DMS79 (cell line): ENCODE measurements around the gene BTBD7.
"Not testable (repeated sequence)": the region's sequence is repeated elsewhere in the genome, so short reads cannot be mapped to it uniquely, and the experiment has no call there.

Source experiments
- DNase-seq: peaks from one replicate; lab custom pipeline; 2025; lab: John Stamatoyannopoulos, UW

BTBD7 gene

DNA sequence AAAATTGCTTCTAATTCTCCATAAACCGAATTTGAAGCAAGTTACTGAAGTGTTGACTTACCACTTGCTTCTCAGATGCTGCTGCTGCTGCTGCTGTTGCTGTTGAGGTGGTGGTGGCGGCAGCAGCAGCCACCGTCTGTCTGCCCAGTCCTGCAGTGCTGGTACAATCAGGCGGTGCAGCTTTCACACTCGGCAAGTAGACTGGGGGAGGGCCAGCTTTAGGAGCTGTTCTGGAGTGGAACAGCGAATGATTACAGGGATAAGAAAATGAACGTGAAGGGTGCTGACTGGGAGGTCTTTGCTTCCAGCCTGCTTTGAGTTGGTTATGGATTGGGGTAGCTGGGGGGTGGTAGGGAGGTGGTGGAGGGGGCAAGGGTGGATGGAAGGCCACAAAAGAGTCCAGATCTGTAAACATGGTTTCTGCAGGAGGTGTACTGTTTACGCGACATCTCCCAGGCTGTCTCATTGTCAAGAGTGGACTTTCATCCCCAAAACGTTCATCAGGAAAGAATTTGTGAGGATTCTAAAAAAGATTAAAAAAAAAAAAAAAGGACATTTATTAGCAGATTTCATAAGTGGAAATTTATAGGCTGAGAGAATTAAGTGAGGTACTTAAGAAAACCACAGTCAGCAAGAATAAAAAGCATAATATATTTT lies 86.9 kb downstream of the BTBD7 start:
- DNase-seq = peak; percentile 82

DNA sequence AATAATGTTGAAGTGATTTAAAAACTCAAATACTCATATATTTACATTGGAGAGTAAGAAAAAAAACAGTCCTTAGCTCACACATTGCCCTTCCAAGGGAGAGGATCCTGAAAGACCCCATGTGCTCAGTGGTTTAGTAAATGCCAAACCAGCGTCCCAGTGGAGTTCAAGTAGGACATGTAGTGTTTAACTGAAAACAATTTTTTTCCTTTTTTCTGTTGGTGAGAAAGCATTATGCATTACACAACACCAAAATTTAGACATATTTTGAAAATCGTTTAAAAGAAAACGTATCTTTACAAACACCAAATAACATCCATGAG lies 92.2 kb downstream of the BTBD7 start:
- no peak for DNase-seq

DNA sequence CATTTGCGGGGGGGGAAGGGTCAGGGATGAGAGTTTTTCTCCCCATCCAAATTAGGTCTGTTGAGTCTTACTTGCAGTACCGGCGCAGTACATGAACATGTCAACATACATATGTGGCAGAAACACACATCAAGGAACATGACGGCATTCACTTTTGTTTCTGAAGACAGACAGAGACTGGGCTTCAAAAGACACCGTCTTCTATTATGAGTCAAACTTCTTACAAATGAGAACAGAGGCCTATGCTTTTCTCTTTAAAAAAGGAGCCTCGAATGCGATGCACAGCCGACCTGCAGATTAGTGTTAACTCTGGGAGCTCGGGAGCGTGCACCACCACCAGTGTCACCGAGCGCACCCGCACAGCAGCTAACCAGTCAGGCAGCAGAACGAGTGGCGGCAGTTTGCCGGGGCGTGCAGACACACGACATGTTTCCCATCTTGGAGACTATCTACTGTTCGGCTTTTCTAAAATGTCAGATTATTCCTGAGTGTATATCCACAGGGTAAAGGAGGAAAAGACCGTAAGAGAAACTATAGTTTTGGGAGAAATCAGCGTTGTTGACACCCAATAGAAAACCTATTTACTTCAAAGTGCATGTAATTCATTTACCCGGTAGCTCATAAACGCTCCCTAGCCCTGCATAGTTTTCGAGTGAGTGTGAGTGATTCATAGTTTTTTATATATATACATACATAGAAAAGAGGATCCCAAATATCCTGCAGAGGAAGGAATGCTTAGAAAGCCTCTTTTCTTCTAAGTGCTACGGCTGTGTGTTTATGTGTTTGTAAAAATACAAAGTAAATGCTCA lies 92.8 kb downstream of the BTBD7 start:
- DNase-seq = no peak

DNA sequence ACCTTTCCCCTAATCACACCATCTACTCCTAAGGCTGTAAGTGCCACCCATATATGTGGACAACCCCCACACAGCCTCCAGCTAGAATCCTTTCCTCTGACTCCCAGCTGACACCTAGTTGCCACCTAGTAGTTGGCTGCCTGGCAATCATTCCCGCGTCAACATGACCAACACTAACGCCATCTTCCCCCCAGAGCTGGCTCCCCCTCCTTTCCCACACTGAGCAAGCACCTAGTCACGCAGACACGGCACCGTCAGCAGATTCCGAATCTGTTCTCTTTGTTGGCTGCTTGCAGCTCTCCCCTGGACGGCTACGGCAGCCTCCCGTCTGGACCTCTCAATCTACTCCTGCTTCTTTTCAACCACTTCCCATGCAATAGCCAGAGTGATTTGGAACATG lies 98.0 kb downstream of the BTBD7 start:
- no peak for DNase-seq

DNA sequence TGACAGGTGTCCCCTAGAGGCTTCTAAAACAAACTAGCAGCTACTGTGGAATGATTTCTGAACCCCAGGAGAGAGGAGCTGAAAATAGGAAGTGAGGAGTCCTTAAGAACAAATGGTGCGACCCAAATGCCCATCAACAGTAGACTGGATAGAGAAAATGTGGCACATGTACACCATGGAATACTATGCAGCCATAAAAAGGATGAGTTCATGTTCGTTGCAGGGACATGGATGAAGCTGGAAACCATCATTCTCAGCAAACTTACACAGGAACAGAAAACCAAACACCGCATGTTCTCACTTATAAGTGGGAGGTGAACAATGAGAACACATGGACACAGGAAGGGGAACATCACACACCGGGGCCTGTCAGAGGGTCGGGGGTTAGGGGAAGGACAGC lies 99.8 kb downstream of the BTBD7 start:
- DNase-seq = not testable (repeated sequence)

DNA sequence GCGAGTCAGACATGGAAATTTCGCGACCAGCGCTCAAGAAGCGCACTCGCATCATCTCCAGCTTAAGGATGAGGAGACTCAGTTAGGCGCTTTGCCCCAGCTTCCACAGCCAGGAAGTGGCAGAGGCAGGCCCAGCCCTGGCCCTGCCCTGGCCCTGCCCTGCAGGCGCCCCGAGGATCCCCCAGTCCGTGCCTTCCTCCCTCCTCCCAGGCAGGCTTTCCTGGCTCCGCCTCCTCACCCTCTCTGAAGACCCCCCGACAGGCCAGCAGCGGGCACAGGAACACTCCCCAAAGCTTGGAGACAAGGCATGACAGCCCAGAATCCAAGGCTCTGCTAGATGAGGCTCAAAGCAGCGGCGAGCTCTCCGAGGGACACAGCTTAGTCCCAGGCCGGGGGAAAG lies 100.7 kb downstream of the BTBD7 start:
- no peak for DNase-seq

DNA sequence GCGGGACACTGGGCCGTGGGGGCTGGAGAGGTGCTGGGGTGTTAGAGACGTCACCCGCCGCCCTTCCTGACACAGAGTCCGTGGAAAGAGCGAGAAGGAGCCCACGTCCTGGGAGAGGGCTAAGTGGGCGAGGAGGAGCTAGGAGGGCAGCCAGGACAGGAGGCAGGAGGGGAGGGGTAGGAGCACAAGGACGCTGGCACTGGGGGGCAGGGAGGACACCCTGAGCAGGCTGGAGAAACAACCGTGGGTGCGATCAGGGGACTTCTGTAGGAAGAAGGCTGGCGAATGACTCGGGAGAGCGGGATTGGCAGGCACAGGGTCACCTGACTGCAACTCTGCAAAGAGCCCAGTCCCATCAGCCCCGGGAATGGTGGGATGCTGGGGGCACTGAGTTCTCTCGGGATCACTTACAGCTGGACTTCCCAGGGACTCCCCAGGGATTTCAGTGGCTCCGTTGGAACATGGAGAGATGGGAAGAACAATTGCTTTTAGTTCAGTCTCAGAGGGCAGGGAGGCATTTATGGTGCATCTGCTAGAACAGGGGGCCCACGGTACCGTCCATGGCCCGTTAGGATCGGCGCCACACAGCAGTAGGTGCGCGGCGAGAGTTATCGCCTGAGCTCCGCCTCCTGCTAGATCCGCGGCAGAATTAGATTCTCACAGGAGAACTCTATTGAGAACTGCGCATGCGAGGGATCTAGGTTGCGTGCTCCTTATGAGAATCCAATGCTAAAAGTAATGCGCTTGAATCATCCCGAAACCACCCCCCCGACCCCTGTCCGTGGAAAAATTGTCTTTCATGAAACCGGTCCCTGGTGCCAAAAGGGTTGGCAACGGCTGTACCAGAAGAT lies 101.5 kb downstream of the BTBD7 start:
- DNase-seq = peak; percentile 56

DNA sequence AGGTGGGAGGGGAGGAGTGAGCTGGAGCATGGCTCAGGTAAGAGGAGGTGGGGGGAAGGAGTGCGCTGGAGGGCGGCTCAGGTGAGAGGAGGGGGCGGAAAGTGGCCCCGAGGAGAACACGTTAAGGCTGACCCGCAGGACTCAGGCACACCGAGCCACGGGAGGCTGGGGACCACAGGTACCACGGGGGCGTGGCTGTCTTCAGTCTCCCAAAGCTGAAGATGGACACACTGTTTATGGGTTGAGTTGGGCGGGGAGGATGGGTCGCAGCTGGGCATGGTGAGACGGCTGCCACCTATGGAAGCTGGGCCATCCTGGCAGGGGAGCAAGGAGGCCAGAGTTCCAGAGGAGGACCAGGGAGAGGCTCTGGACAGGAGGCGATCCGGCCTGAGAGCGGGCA lies 102.3 kb downstream of the BTBD7 start:
- DNase-seq = no peak

DNA sequence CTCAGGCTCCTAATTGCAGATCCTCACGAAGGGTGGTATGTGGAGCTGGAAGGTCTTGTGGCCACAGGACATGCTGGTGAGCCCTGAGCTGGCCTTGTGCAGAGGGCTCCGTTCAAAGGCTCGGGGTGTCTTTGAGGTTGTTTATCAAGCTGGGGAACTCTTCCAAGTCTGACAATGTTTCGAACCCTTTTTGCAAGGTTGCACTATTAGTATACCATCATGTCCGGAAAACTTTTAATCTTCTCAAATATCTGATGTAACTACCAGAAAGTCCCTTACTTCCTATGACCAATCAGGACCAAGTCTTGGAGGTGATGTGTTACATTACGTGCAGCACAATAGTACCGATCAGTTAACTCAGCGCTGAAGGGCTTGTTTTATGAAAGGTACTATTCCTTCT lies 104.3 kb downstream of the BTBD7 start:
- DNase-seq = no peak

DNA sequence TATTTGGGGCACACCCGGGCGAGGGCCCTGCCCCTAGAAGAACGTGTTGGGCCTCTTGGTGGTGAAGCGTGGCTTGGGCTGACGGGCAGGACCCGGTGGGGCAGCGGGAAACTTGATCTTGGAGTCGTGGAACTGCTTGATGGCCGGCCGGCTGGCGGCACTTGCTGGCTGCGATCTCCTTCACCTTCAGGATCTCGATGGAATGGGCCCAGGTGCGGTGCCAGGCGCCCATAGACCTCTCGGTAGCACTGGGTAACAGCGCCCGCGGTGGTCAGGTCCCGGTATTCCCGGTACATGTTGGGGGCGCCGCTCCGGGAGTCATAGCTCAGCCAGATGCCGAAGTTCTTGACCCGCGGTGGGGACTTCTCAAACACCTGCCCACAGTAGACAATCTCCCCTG lies 109.3 kb downstream of the BTBD7 start:
- DNase-seq = no peak

DNA sequence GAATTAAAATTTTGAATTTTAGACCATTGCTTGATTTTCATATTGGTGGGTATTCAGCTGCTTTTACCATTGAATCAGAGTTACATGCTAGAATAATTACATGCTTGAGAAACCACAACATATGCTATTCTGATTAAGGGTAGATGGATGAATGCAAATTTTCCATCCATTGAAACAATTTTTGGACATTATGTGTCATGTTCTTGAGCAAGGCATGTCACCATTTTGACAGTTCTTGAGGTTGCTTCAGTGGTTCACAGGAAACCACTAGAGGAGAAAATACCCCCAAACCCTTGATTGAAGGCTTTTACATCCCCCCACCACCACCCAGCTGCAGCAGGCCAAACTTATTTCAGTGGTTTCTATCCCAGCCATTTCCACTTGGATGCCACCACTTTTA lies 112.3 kb downstream of the BTBD7 start:
- no peak for DNase-seq

DNA sequence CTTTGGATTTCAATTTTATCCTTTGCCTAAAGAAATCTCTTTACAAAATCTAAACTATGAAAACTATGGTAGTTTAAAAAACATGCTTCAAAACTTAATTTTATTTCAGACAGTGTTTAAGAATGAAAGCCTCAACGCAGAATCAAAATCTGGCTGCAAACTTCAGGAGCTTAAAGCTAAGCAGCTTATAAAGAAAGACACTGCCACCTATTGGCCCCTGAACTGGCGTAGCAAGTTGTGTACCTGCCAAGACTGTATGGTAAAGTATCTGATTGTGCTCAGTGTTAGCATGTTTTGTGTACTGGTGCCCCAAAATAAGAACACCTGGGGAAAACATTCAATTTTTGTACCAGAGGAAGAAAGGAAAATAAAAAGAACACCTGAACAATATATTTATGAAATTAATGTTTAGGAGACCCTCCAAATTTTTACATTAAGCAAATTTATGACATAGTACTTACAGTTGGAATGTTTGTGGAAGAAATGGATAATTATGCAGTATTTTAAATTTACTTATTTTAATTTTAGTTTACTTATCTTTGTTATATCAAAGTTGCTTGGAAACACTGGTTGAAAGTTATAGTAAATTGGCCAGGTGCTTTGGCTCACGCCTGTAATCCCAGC lies 113.6 kb downstream of the BTBD7 start:
- peak; percentile 36 for DNase-seq

DNA sequence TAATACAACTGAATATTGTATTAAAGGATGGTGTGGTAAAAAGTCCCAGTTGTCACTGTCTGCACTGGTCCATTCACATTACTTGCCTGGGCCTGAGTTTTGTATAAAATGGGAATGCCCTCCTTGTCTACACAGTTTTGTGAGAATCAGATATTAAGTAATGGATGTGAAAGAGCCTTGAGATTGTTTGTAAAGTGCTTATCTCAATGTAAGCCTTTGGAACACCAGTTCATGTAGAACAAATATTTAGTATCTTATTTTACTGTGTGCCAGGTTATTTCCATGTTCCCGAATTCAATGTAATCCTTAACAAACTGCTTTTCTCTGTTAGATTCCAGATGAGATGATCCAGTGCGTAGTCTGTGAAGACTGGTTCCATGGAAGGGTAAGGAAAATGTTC lies 118.2 kb downstream of the BTBD7 start:
- no peak for DNase-seq

DNA sequence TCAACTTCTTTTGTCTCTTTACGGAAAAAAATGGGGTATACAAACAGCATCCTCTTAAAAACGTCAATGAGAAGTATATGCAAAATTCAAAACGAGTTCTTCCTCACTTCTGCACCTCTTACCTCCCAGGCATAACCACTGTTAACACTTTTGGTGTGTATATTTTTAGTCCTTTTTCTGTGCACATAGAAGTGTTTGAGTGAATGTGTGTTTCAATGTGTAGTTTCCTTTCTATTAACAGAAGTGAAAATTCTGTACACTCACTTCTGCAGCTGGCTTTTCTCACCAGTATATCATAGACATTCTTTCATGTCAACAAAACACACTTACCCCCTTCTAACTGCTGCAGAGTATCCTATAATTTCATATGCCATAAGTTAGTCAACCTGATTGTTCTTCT lies 120.4 kb downstream of the BTBD7 start:
- no peak for DNase-seq

DNA sequence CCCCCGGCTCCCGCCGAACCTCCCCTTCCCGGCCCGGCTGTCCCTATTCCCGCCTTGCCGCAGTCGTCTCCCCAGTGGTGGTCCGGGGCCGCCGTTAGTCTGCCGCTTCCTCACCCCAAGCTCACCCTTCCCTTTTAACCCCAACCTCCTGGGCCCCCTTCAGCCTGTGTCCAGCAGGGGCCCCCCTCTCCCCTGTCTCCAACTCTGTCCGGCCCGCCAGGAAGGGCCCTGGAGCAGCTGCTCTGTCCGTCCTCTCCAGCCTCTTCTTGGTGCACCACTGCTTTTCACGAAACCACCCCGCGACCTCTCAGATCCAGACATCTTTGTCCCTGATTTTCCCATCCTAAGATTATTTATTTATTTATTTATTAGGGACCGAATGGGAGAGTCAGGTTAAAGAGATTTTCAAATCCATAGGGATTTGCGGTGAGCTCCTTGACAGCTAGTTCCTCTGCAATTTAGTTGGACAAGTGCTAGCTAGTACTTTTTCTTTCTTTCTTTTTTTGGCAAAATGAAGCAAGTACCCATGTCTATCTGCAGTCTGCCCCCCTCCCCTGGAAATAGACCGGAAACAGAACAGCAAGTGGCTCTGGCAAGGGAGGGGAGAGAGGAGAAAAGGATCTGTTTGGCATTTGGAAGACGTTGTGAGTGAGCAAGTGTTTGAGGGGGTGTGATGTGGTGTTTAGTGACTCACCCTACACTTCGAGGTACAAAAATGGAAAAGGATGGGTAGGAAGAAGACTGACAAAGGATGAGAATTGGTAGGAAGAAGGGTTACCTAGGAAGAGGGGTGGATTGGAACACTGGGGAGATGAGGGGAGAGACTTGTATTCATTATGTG lies 125.1 kb downstream of the BTBD7 start:
- peak; percentile 73 for DNase-seq

DNA sequence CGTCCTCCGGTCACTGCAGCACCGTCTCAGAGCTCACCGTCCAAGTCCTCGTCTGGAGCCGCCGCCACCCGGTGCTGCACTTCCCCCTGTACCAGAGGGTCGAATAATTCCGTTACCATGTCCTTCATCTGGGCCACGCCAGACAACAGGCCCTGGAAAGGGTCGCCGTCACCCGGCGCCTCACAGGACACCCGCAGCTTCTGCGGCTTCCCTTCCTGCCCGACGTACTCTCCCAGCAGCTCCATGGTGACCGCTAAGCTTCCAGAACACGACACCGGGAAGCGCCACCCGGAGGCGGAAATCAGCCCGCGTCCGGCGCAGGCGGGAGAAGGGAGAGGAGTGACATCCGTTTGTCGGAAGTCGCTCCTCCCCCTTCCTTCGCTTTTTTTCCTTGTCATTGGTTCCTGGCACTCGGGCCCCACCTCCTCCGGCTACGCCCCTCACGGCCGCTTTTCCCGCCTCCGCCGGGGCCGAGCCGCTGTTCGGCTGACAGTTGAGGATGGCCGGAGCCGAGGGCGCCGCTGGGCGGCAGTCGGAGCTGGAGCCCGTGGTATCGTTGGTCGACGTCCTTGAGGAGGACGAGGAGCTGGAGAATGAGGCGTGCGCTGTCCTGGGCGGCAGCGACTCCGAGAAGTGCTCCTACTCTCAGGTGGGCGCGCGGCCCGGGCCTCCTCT lies 125.9 kb downstream of the BTBD7 start, which contains the start of the genes GON7 and UBR7:
Gene GON7, minus strand, starts transcription at position 273 of the 675 bp plus-strand sequence. Its CDS starts 28 bp downstream, at position 245.
Gene UBR7, plus strand, starts transcription at position 464 of the 675 bp plus-strand sequence. Its CDS starts 36 bp downstream, at position 500.
- peak; percentile 99 for DNase-seq

DNA sequence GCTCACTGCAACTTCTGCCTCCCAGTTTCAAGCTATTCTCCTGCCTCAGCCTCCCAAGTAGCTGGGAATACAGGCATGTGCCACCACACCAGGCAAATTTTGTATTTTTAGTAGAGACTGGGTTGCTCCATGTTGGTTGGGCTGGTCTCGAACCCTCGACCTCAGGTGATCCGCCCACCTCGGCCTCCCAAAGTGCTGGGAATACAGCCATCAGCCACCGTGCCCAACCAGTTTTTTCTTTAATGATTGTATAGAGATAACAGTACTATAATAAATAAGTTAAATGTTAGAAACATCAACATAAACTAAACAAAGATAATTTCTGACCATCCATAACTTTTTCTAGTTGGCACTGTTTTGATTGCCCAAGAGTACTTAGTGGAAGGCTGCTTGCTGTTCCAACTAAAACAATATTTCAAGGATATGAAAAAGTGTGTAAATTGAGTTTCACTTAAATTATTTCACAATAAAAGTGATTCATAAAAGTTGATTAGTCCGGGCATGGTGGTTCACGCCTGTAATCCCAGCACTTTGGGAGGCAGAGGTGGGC lies 131.6 kb downstream of the BTBD7 start:
- no peak for DNase-seq

DNA sequence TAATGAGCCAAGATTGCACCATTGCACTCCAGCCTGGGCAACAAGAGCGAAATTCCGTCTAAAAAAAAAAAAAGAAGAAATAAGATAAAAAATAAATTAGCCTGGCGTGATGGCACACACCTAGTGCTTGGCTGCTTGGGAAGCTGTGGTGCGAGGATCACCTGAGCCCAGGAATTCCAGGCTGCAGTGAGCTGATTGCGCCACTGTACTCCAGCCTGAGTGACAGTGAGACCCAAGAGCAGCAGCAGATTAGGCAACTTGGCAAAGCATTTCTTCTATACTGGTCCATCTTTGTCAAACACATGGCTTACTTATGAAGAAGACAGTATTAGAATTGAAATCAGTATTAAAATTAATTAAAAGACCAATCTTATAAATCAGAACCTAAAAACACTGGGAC lies 132.3 kb downstream of the BTBD7 start:
- no peak for DNase-seq

DNA sequence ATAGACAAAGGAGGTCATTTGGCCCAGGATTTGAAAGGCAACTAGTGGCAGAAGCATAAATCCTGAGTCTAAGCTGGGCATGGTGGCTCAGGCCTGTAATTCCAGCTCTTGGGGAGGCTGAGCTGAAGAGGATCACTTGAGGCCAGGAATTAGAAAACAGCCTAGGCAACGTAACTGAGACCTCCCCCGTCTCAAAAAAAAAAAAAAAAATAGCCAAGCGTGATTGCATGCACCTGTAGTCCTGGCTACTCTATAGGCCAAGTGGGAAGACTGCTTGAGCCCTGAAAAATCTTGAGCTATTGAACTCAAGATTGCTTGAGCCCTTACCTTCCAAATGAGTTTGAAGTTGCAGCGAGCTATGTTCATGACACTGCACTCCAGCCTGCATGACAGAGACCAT lies 133.8 kb downstream of the BTBD7 start:
- DNase-seq = no peak

DNA sequence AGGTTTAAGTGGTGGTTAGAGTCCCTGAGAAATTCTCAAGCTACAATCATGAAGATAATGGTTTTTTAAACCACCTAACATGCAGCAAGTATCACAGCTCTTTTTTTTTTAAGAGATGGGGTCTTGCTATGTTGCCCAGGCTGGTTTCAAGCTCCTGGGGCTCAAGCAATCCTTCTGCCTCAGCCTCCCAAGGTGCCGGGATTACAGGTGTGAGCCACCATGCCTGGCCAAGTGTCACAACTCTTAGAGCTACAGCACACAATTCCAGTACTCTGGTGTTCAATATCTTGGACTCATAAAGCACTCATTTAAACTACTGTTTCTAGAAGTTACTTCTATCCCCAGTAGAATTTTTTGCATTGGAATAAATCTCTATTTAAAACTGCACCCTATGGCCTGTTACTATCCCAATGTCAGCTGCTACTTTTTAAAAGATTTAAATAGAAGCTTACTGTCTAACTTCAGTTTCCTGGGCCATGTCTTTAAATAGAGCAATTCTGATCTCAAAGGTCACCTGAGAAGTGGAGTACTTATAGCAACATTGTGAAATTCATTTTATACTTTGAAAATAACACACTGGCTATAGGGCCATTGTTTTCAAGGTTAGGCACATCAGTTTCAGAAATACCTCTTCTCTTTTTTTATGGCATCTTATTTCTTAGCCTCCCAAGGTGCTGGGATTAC lies 137.4 kb downstream of the BTBD7 start:
- no peak for DNase-seq
